NCI-H1048 (cell line): ENCODE data around the gene NXNL1.

Experiments
- DNase-seq: peaks from one replicate; lab custom pipeline; 2025; lab: John Stamatoyannopoulos, UW

The NXNL1 gene

GRCh38 chr19:17419621-17420474, 40.9 kb downstream of the NXNL1 start, which contains the start of gene MVB12A:
MVB12A (plus strand) TSS chr19:17420047; CDS start chr19:17420136, 89 bp downstream.
- DNase-seq, result peak; percentile 89

GRCh38 chr19:17419154-17419620, 41.5 kb downstream of the NXNL1 start:
- DNase-seq, result no peak

- DNase-seq, result no peak
Observed at GRCh38 chr19:17418710-17419109, 42.0 kb downstream of the NXNL1 start.

DNA sequence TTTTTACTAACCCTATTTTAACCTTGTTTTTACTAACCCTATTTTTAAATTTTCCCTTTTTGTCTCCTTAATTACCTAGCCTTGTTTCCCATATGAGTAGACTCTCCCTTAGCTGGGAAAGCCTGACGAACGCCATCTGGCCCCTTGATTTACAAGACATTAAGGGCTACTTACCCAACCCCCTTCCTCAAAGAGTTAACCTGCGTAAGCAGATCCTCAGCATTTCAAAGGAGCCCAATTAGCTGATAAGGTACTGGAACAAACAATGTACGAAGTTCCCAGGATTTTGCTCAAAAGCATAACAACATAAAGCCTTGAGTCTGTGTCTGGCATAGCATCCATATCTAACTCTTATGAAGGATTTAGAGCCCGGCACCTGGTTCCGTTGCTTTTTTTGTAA, 45.6 kb downstream of the NXNL1 start:
- DNase-seq, result no peak

DNA sequence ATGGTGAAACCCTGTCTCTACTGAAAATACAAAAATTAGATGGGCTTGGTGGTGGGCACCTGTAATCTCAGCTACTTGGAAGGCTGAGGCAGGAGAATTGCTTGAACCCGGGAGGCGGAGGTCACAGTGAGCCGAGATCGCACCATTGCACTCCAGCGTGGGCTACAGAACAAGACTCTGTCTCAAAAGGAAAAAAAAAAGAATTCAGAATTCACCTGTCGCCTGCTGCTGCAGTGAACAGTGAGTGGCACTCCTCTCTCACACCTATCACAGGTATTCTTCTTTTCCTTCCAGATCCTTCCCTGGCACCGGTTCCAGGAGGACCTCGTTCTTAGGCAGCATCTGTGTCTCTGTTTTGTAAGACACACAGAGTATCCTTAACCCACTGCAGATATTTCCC, 46.6 kb downstream of the NXNL1 start:
- DNase-seq, result no peak

GRCh38 chr19:17411801-17412200, 48.9 kb downstream of the NXNL1 start:
- DNase-seq, result no peak

- no peak for DNase-seq
Observed at GRCh38 chr19:17409990-17410389, 50.7 kb downstream of the NXNL1 start.

GRCh38 chr19:17406887-17407196, 53.9 kb downstream of the NXNL1 start:
- no peak for DNase-seq

- no peak for DNase-seq
Observed at GRCh38 chr19:17406046-17406886, 54.5 kb downstream of the NXNL1 start.
